Testis (tissue), 2 donors: ENCODE results near the gene CRAT.

Experiments used
- POLR2A ChIP-seq: fragments of 450-650 bp; IDR thresholded peaks from one replicate; pipeline ENCODE4 v1.6.1; 2017; ENCODE audit warnings: antibody characterized with exemption, mild to moderate bottlenecking, moderate library complexity
- TF ChIP-seq, protein P1 (sequence below), 3 experiments: fragments of 450-650 bp in 2 of 3; fragments of 200-600 bp in 1 of 3; sonication (generic) in 1 of 3; IDR thresholded peaks; one replicate each; pipeline ENCODE4 v1.5.1; 2016 to 2019; ENCODE audit warnings: antibody characterized with exemption in 3 of 3, mild to moderate bottlenecking in 2 of 3, moderate library complexity in 1 of 3

GRCh38 chr9:129110740-129111527, at the start of gene CRAT, which contains the start of gene PTPA:
- TF ChIP-seq POLR2A: peak; percentile 92
- TF ChIP-seq, protein P1, sequence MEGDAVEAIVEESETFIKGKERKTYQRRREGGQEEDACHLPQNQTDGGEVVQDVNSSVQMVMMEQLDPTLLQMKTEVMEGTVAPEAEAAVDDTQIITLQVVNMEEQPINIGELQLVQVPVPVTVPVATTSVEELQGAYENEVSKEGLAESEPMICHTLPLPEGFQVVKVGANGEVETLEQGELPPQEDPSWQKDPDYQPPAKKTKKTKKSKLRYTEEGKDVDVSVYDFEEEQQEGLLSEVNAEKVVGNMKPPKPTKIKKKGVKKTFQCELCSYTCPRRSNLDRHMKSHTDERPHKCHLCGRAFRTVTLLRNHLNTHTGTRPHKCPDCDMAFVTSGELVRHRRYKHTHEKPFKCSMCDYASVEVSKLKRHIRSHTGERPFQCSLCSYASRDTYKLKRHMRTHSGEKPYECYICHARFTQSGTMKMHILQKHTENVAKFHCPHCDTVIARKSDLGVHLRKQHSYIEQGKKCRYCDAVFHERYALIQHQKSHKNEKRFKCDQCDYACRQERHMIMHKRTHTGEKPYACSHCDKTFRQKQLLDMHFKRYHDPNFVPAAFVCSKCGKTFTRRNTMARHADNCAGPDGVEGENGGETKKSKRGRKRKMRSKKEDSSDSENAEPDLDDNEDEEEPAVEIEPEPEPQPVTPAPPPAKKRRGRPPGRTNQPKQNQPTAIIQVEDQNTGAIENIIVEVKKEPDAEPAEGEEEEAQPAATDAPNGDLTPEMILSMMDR (IDR thresholded peaks at IDR 0.05): peak in 1 of 3 experiments; percentile 17
